HCT116 (cell line): ENCODE measurements around the gene SHC4.

Experiments
- CTCF ChIP-seq, 3 experiments: fragments of 200-600 bp in 1 of 3; sonication (generic) in 1 of 3; IDR thresholded peaks in 2 of 3; conservative IDR thresholded peaks in 1 of 3; 2 replicates each; pipeline ENCODE4 v1.5.1; 2012 to 2017; ENCODE audit warnings: low read depth in 2 of 3, low read length in 2 of 3, antibody characterized with exemption in 1 of 3, borderline replicate concordance in 1 of 3, control low read depth in 1 of 3, mild to moderate bottlenecking in 1 of 3, mixed read lengths in 1 of 3, mixed run types in 1 of 3, moderate library complexity in 1 of 3; ENCODE audit not compliant: insufficient read depth in 1 of 3
- EZH2 ChIP-seq: fragments of 200-600 bp; sonication (generic); IDR thresholded peaks from 2 replicates; pipeline ENCODE4 v1.6.1; 2017; ENCODE audit warnings: antibody characterized with exemption, mixed run types
- POLR2A ChIP-seq: IDR thresholded peaks from 2 replicates; pipeline ENCODE4 v1.7.0; 2011; ENCODE audit warnings: borderline replicate concordance; ENCODE audit not compliant: insufficient read depth, insufficient read length; ENCODE audit errors: extremely low read depth
- SIN3A ChIP-seq: IDR thresholded peaks from 2 replicates; pipeline ENCODE4 v1.6.1; 2012; ENCODE audit warnings: low read depth

- no peak for TF ChIP-seq SIN3A
- no peak for TF ChIP-seq EZH2
- no peak for TF ChIP-seq CTCF (IDR thresholded peaks at IDR 0.05 in 2 of 3, conservative IDR thresholded peaks at IDR 0.05 in 1 of 3; ENCODE audit: borderline replicate concordance in 1 of 3, insufficient read depth in 1 of 3, low read depth in 2 of 3, low read length in 2 of 3)
- no peak for TF ChIP-seq POLR2A
These were observed 34.7 kb downstream of the SHC4 start for GRCh38 chr15:48928877-48929538.
